HG03039 (cell line): Measurements from ENCODE around the gene PTTG1IP.
"Not testable (repeated sequence)": the region's sequence is repeated elsewhere in the genome, so short reads cannot be mapped to it uniquely, and the experiment has no call there.

Experiments
- ATAC-seq: cut with Tn5 transposase; IDR thresholded peaks from one replicate; pipeline ENCODE4 v1.9.1; 2021; ENCODE audit warnings: mild to moderate bottlenecking, moderate library complexity; ENCODE audit not compliant: unreplicated experiment

PTTG1IP gene

GRCh38 chr21:44885615-44886014 lies 12.1 kb upstream of the PTTG1IP start:
- ATAC-seq, result no peak

DNA sequence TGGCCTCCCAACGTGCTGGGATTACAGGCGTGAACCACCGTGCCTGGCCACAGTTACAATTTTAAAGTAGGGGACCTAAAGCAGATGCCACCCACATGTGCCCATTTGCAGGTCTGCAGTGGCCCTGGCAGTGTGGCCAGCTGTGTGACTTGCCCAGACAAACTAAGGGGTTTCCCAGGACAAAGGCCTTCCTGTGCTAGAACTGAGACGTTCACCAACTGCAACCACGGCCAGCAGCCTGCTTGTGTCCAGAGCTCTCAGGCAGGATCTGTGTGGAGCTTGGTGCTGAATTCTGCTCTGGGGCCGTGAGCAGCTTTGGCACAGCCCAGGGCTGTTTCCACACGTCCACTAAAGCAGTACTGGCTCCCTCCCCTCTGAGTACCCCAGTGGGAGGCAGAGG lies 10.6 kb upstream of the PTTG1IP start:
- ATAC-seq, result no peak

- no peak for ATAC-seq
Measured at GRCh38 chr21:44883250-44883649, 9.8 kb upstream of the PTTG1IP start.

- ATAC-seq, result no peak
Measured at GRCh38 chr21:44881198-44881872, 7.8 kb upstream of the PTTG1IP start.

GRCh38 chr21:44880405-44881197 lies 7.1 kb upstream of the PTTG1IP start:
- ATAC-seq, result no peak

- ATAC-seq, result not testable (repeated sequence)
Measured at GRCh38 chr21:44879238-44879637, 5.7 kb upstream of the PTTG1IP start.

- ATAC-seq, result no peak
Measured at GRCh38 chr21:44878053-44878982, 4.8 kb upstream of the PTTG1IP start.

DNA sequence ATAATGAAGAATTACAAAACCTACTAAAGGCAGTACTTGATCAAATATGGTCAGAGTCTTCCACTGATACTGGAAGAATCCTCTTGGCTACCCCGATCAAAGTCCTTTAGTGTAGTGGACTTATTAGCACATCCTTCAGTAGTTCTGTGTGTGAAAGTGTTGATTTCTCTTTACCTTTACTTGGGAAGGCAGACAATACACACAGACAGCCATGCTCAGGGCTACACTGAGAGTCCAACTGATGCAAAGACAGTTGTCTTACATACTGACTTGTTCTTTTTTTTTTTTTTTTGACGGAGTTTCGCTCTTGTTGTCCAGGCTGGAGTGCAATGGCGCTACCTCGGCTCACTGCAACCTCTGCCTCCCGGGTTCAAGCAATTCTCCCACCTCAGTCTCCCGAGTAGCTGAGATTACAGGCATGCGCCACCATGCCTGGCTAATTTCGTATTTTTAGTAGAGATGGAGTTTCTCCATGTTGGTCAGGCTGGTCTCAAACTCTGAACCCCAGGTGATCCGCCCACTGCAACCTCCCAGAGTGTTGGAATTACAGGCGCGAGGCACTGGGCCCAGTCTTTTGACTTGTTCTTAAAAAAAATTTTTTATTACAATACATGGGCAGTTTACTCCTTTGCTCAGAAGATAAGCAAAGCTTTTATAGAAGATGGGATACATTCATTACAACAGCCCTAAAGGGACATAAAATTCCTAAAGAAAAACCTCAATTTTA lies 3.5 kb upstream of the PTTG1IP start:
- no peak for ATAC-seq

DNA sequence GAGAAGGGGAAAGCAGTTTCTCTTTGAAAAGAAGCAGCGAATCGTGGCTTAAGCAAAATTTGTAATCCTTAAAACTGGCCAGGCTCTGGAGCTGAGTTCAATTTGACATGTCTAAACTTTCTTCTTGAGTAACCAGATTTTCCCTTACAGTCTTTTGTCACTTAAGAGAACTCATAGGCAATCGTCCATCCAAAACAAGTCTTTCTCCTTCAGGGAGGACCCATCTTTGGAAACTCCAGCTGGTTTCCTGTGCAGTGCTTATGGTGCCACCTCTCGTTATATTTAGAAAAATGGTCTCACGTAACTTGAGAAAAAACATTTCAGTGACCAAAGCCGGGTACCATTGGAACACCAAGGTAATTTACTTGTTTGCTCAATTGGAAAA lies 1.8 kb upstream of the PTTG1IP start:
- no peak for ATAC-seq

DNA sequence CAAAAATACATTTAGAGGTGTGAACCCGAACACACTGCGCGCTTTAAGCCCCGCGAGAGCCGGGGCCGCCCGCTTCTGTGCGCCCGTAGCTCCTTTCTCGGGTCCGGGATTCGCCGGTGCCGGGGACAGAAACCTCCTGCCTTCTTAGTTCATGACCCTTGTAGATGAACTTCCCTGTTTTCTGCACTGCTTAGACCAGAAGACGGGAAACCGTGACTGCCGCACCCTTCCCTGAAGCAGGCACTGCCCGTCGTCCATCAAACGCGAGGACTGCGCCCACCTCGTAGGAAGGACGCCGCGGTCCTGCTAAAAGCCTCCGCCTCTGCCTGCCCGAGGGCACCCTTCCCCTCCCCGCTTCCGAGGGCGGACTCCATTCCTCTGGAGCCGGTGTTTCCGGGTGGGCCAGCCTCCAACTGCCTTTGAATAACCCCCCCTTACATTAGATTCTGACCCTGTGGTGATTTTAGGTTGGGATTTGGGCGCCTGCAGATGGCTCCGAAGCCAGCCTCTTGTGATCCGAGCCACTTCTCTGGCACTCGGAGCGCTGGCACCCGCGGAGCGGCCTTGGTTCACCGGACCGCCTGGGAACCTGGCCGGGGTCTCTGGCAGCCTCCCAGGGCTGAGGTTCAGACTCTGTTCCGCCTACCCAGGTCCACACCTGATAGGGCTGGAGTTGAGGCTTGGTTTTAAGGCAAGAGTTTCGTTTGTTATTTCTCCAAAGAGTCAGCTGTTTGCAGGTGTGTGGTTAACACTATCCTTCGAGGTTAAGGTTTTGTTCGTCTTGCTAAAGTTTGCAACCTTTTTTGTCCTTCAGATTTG lies 1.2 kb upstream of the PTTG1IP start:
- ATAC-seq, result no peak

- no peak for ATAC-seq
Measured at GRCh38 chr21:44874240-44874496, 678 bp upstream of the PTTG1IP start.

DNA sequence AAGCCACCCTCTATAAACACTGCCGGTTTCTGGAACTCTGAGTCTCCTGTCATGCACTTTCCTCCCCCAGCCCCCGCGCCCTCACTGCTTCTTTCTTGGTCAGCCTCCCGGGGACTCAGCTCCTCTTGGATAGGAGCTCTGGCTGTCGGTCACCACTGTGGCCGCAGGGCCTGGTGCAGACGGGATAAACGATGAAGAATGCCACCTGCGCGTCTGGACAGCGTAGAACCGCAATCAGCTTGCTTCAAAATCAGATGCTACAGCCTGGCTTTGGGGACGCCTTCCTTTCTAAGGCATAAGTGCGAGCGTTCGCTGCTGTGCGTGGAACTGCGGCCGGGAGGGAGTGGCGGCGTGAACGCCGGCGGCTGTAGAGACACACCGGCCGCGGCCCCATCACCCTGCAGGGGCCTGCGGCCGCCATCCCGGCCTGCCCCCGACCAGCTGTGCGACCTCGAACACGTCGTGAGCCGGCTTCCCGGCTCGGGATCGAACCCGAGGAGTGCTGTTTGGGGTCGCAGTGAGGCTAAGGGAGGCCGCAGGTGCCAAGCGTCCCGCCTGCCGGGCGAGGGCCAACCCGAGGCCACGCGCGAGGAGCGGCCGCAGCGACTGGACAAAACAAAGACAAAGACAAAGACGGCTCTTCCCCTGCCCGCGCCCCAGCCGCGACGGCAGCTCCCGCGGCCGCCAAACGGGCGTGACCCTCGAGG lies 688 bp downstream of the PTTG1IP start:
- no peak for ATAC-seq

- ATAC-seq, result no peak
Measured at GRCh38 chr21:44872323-44872648, 1.2 kb downstream of the PTTG1IP start.

DNA sequence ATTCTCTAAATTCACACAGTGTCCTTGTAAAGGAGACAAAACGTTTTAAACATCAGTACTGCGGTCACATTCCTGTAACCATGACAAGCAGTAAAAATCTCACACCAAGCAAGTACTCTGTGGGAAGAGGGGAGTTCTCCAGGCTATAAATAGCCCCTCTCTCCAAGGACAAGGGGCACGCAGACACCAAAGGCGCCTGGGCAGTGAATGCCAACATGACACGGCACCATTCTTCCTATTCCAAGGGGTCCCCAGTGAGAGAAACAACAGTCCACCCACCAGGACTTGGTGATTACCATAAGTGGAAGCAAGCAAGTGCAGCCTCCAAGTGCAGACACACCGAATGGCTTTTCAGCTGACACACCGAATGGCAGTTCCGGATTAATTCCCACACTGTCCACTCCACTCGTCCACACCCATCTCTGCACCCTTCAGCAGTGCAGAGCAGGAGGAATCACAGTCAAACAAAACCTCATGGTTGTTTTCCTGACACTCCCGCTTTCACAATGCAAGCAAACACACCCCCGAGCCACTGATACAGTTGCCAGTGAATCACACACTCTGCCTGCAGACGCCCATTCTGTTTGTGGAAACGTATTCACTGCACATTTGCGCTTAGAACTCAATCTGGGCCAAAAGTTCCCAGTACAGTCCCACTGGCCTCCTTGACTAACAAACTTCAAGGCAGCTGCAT lies 1.8 kb downstream of the PTTG1IP start:
- ATAC-seq, result no peak

- no peak for ATAC-seq
Measured at GRCh38 chr21:44870748-44871495, 2.6 kb downstream of the PTTG1IP start.

DNA sequence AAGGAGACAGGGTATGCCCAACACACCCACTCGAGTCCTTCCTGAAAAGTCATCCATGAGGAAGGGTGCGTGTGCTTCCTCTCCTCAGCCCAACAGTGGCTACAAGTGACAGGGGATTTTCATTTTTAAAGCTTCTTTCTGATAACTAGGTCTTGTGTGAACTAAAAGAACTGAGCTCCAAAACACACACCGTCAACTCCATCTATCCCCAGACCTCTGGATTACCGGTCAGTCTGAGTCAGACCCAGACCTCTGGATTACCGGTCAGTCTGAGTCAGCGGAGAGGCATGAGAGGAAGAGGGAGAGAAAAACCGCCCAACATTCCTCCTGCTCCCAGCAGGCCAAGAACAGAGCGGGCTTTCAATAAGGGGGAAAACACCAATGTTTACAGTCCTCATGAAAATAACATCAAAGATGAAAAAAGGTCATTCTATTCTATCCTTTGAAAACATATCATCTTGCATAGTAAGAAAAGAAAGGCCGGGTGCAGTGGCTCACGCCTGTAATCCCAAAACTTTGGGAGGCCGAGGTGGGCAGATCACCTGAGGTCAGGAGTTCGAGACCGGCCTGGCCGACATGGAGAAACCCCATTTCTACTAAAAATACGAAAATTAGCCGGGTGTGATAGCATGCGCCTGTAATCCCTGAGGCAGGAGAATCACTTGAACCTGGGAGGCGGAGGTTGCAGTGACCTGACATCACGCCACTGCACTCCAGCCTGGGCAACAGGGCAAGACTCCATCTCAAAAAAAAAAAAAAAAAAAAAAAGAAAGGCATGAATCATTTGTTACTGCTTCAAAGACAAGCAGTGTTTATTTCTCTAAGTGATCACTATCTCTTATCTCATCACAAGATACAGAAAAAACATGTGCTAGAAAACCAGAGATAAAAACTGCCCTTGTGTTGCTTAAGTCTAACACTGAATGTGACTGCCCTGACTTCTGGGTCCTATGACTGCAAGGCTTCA lies 3.4 kb downstream of the PTTG1IP start:
- ATAC-seq, result no peak

DNA sequence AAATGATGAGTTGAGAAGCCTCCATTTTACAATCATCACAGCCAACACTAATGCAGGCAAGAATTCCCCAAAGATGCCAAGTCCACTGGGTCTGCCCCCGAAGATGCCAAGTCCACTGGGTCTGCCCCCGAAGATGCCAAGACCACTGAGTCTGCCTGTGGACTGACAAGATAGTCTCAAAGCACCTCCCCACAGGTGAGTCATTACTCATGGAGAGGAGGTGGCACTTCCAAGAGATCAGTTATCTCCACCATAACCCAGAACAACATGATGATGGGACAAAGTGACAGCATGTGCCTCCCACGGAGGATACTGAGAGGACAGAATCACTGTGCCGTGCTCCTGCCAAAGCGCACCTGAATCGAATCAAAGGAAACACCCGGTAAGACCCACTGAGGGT lies 4.8 kb downstream of the PTTG1IP start:
- ATAC-seq, result no peak
